H1 (cell line): ENCODE results near the gene B4GALT5. TPM values are rescaled to one million over a fixed set of nuclear protein-coding genes. Genes with fewer than 3 reads are reported as not detected.
A peak's percentile ranks its signal among the peaks of the same experiment; 100 is the strongest.

Source experiments
- CTCF ChIA-PET: fragments of 300-600 bp; sonication (Branson Sonifier 250); formaldehyde crosslinking; loops from one replicate; lab custom pipeline; 2021; ENCODE audit not compliant: partially characterized antibody; lab: Charles Lee
- POLR2A ChIA-PET: fragments of 300-600 bp; sonication (Branson Sonifier 250); formaldehyde crosslinking; loops from one replicate; lab custom pipeline; 2021; ENCODE audit warnings: inconsistent platforms; ENCODE audit not compliant: partially characterized antibody; lab: Charles Lee
- DNase-seq, 2 experiments: peaks; one replicate each; pipeline versions ENCODE4 v3.0.0 to v3.0.0-alpha.2; 2010 to 2022; ENCODE audit warnings: low spot score in 2 of 2, low read depth in 1 of 2, mixed read lengths in 1 of 2
- FAIRE-seq: peaks from 2 replicates; lab custom pipeline; 2011; peaks lifted over from hg19 to GRCh38; lab: Jason Lieb, UNC
- H2AFZ ChIP-seq: 2 replicates; pipeline ENCODE4 v1.8.1; 2012; ENCODE audit warnings: low read length, inconsistent platforms
- H2AK5ac ChIP-seq: 2 replicates; pipeline ENCODE4 v1.6.1; 2013; ENCODE audit warnings: low read depth, low read length
- H2BK120ac ChIP-seq: replicated peaks from 2 replicates; pipeline ENCODE3; 2013; ENCODE audit warnings: low read depth, low read length, inconsistent platforms
- H2BK12ac ChIP-seq: 2 replicates; pipeline ENCODE4 v1.6.1; 2013; ENCODE audit warnings: low read depth, low read length
- H2BK15ac ChIP-seq: 2 replicates; pipeline ENCODE4 v1.6.1; 2013; ENCODE audit warnings: low read length
- H2BK20ac ChIP-seq: 2 replicates; pipeline ENCODE4 v1.6.1; 2013; ENCODE audit warnings: low read length
- H2BK5ac ChIP-seq: 2 replicates; pipeline ENCODE4 v1.6.1; 2013; ENCODE audit warnings: low read depth, low read length
- H3K14ac ChIP-seq: 2 replicates; pipeline ENCODE4 v1.6.1; 2013; ENCODE audit warnings: inconsistent platforms; ENCODE audit not compliant: insufficient read length
- H3K18ac ChIP-seq: 2 replicates; pipeline ENCODE4 v1.6.1; 2013; ENCODE audit warnings: low read length; ENCODE audit errors: extremely low read depth
- H3K23ac ChIP-seq: 2 replicates; pipeline ENCODE4 v1.6.1; 2013; ENCODE audit warnings: inconsistent platforms; ENCODE audit not compliant: insufficient read length
- H3K23me2 ChIP-seq: 2 replicates; pipeline ENCODE4 v1.6.1; 2013; ENCODE audit warnings: low read depth, low read length
- H3K27ac ChIP-seq: 2 replicates; pipeline ENCODE4 v1.6.1; 2011; ENCODE audit warnings: low read depth, low read length, inconsistent platforms
- H3K27me3 ChIP-seq, 4 experiments: replicated peaks in 1 of 4; 1 replicate in 1 of 4; 2 replicates in 3 of 4; pipeline versions ENCODE4 v1.6.1 to v1.8.1; 2011 to 2013; ENCODE audit warnings: low read length in 3 of 4, mild to moderate bottlenecking in 3 of 4, inconsistent platforms in 2 of 4, mixed read lengths in 2 of 4, moderate library complexity in 1 of 4; ENCODE audit not compliant: control insufficient read depth in 3 of 4, insufficient read depth in 3 of 4; ENCODE audit errors: extremely low read depth in 1 of 4
- H3K36me3 ChIP-seq, 4 experiments: 2 replicates each; pipeline versions ENCODE4 v1.6.1 to v1.8.1; 2011 to 2013; ENCODE audit warnings: mild to moderate bottlenecking in 4 of 4, low read length in 3 of 4, moderate library complexity in 2 of 4, control low read depth in 1 of 4, inconsistent platforms in 1 of 4; ENCODE audit not compliant: insufficient read depth in 4 of 4, control insufficient read depth in 2 of 4
- H3K4ac ChIP-seq: replicated peaks from 2 replicates; pipeline ENCODE3; 2013; ENCODE audit warnings: low read length, low read depth, mixed read lengths, inconsistent platforms; ENCODE audit not compliant: insufficient read length
- H3K4me1 ChIP-seq, 4 experiments: replicated peaks in 1 of 4; 1 replicate in 1 of 4; 2 replicates in 3 of 4; pipeline versions ENCODE4 v1.6.1 to v1.8.1; 2011 to 2013; ENCODE audit warnings: low read length in 3 of 4, inconsistent platforms in 2 of 4, mixed read lengths in 1 of 4; ENCODE audit not compliant: insufficient read depth in 4 of 4, control insufficient read depth in 3 of 4
- H3K4me2 ChIP-seq, 2 experiments: 2 replicates each; pipeline versions ENCODE4 v1.6.1 to v1.8.1; 2011 to 2013; ENCODE audit warnings: low read depth in 2 of 2, low read length in 2 of 2, control low read depth in 1 of 2, inconsistent platforms in 1 of 2, mild to moderate bottlenecking in 1 of 2; ENCODE audit not compliant: insufficient read depth in 1 of 2
- H3K4me3 ChIP-seq, 4 experiments: fragments of 200-600, 300-600 bp in 1 of 4; sonication (generic), shearing (Covaris generic), sonication (Bioruptor Twin) in 1 of 4; 2 replicates each; pipeline versions ENCODE4 v1.5.1 to v1.8.1; 2011 to 2016; ENCODE audit warnings: low read length in 4 of 4, low read depth in 3 of 4, control low read depth in 2 of 4, inconsistent platforms in 2 of 4, mild to moderate bottlenecking in 2 of 4, mixed read lengths in 1 of 4, moderate library complexity in 1 of 4; ENCODE audit not compliant: insufficient read depth in 2 of 4; ENCODE audit errors: extremely low read depth in 1 of 4
- H3K56ac ChIP-seq: replicated peaks from 2 replicates; pipeline ENCODE3; 2013; ENCODE audit warnings: low read depth, mild to moderate bottlenecking, mixed read lengths, low read length, inconsistent platforms; ENCODE audit not compliant: insufficient read length
- H3K79me1 ChIP-seq: 2 replicates; pipeline ENCODE4 v1.6.1; 2013; ENCODE audit warnings: low read depth, low read length, control low read depth
- H3K79me2 ChIP-seq, 2 experiments: 2 replicates each; pipeline versions ENCODE4 v1.6.1 to v1.8.1; 2012 to 2013; ENCODE audit warnings: low read length in 2 of 2, mild to moderate bottlenecking in 2 of 2, inconsistent platforms in 1 of 2; ENCODE audit not compliant: insufficient read depth in 2 of 2, control insufficient read depth in 1 of 2
- H3K9ac ChIP-seq, 4 experiments: replicated peaks in 1 of 4; 1 replicate in 1 of 4; 2 replicates in 3 of 4; pipeline versions ENCODE4 v1.6.1 to v1.8.1; 2011 to 2013; ENCODE audit warnings: low read depth in 3 of 4, low read length in 3 of 4, control low read depth in 2 of 4, mild to moderate bottlenecking in 2 of 4, moderate library complexity in 2 of 4, inconsistent platforms in 1 of 4; ENCODE audit errors: extremely low read depth in 1 of 4
- H3K9me3 ChIP-seq, 2 experiments: 2 replicates each; pipeline versions ENCODE4 v1.6.1 to v1.8.1; 2012 to 2013; ENCODE audit warnings: mild to moderate bottlenecking in 2 of 2, moderate library complexity in 2 of 2, control low read depth in 1 of 2, inconsistent platforms in 1 of 2, low read depth in 1 of 2, low read length in 1 of 2, mixed read lengths in 1 of 2; ENCODE audit not compliant: insufficient read depth in 2 of 2
- H4K20me1 ChIP-seq, 2 experiments: replicated peaks in 1 of 2; 2 replicates each; pipeline versions ENCODE3 to v1.8.1; 2011 to 2013; ENCODE audit warnings: inconsistent platforms in 2 of 2, low read length in 2 of 2, mild to moderate bottlenecking in 1 of 2; ENCODE audit not compliant: insufficient read depth in 2 of 2, control insufficient read depth in 1 of 2
- H4K5ac ChIP-seq: 2 replicates; pipeline ENCODE4 v1.6.1; 2013; ENCODE audit warnings: low read length, low read depth, mixed read lengths, inconsistent platforms; ENCODE audit not compliant: insufficient read length
- H4K8ac ChIP-seq: 2 replicates; pipeline ENCODE4 v1.8.0; 2013; ENCODE audit warnings: mild to moderate bottlenecking, moderate library complexity, low read length, inconsistent platforms; ENCODE audit not compliant: insufficient read depth; ENCODE audit errors: extremely low read depth
- H4K91ac ChIP-seq: replicated peaks from 2 replicates; pipeline ENCODE3; 2013; ENCODE audit warnings: low read length, mixed read lengths, inconsistent platforms; ENCODE audit not compliant: insufficient read length
- KDM1A ChIP-seq: fragments of 200-600, 300-600 bp; sonication (generic); IDR thresholded peaks from 2 replicates; pipeline ENCODE4 v1.7.1; 2016; ENCODE audit warnings: mild to moderate bottlenecking, low read length, borderline replicate concordance
- SP2 ChIP-seq: IDR thresholded peaks from 2 replicates; pipeline ENCODE4 v1.6.1; 2012; ENCODE audit warnings: mild to moderate bottlenecking, low read length, inconsistent platforms
- WGBS, 2 experiments: shearing (Covaris generic) in 1 of 2; methylation state at CpG; one replicate each; pipeline versions ENCODE4 v1.1.6 to v1.1.7; 2013 to 2015; ENCODE audit warnings: low lambda C conversion rate in 2 of 2, mixed read lengths in 2 of 2, inconsistent platforms in 1 of 2, low coverage in 1 of 2, missing lambda C conversion rate in 1 of 2; ENCODE audit not compliant: insufficient replicate concordance in 2 of 2, insufficient coverage in 1 of 2, insufficient read length in 1 of 2; ENCODE audit errors: extremely low coverage in 1 of 2, missing lambda C conversion rate in 1 of 2; 5-methylcytosine and 5-hydroxymethylcytosine counted together
- polyA plus RNA-seq, 7 experiments: library from polyadenylated mRNA; depleted of rRNA in 3 of 7; stranded (reverse) in 5 of 7; unstranded in 2 of 7; fragments of >200 nt in 5 of 7; fragments of 200-250 nt in 2 of 7; gene quantifications; 1 replicate in 5 of 7; 2 replicates in 1 of 7; 4 replicates in 1 of 7; pipeline versions ENCODE4 v1.2.1 to v1.2.3, GENCODE V29; 2011 to 2013; ENCODE audit warnings: missing spikeins in 2 of 7, mixed read lengths in 2 of 7
- total RNA-seq: library from RNA; stranded (reverse); fragmentation: NEBNext Ultra II Directional; extraction: Animal tissue kit (Norgen Biotek cat#: 25700); gene quantifications from 2 replicates; pipeline ENCODE4 v1.2.1, GENCODE V29; 2021

B4GALT5 gene
- total and polyA plus RNA-seq, 2 of the 8 experiments (the other 6 are each of a cell fraction or from before 2014, with no cell fraction given): 46.5 to 75.4 TPM

DNA sequence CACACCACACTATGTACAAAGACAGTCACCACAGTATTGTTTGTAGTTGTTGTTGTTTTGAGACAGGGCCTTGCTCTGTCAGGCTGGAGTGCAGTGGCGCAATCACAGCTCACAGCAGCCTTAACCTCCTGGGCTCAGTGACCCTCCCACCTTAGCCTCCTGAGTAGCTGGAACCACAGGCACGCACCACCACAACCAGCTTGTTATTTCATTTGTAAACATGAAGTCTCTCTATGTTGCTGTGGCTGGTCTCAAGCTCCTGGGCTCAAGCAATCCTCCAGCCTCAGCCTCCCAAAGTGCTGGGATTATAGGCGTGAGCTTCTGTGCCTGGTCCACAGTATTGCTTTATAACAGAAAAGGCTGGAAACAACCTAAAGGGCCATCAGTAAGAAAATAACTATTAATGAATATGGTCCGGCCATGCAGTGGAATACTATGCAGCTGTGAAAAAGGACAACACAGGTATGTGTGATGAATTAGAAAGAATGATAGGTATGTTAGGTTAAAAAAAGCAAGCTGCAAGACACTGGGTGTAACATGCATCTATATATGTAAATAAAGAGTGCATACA, 115.8 kb downstream of the B4GALT5 start:
- TF ChIP-seq SP2 (no peak), KDM1A (peak; percentile 85)
- no peak overlapping the region for H3K27ac ChIP-seq
- H2BK5ac ChIP-seq: no peak overlapping the region
- no peaks in the 10 kb centered on the region for H3K79me1 ChIP-seq
- WGBS, 2 experiments: 89% methylated on average over 4 of the region's 4 CpGs; no CpG with 5 or more reads in 1 of the 2 experiments
- DNase-seq (no peak), FAIRE-seq (no peak)
- H4K91ac ChIP-seq: no peak overlapping the region
- no peaks in the 10 kb centered on the region for H3K36me3 ChIP-seq
- no peaks in the 10 kb centered on the region for H3K79me2 ChIP-seq
- H4K20me1 ChIP-seq: no peaks in the 10 kb centered on the region
- no peak overlapping the region for H2BK20ac ChIP-seq
- H3K18ac ChIP-seq: no peak overlapping the region
- H3K23me2 ChIP-seq: no peaks in the 10 kb centered on the region
- no peak overlapping the region for H3K14ac ChIP-seq
- H3K4ac ChIP-seq: no peak overlapping the region
- no peak overlapping the region for H2AFZ ChIP-seq
- POLR2A ChIA-PET: interaction anchor here (0.6 kb wide), 1 partner anchor 35 kb away, joined by 3 read pairs; no protein-coding TSS in a partner anchor
- no peak overlapping the region for H2BK12ac ChIP-seq
- no peaks in the 10 kb centered on the region; a peak in 1 of 7 replicates for H3K4me1 ChIP-seq
- H2AK5ac ChIP-seq: no peak overlapping the region
- no peaks in the 10 kb centered on the region for H3K27me3 ChIP-seq
- no peak overlapping the region for H4K5ac ChIP-seq
- no peak overlapping the region for H3K4me2 ChIP-seq
- H2BK15ac ChIP-seq: no peak overlapping the region
- no peak overlapping the region for H3K4me3 ChIP-seq
- H2BK120ac ChIP-seq: no peak overlapping the region
- no peak overlapping the region for H3K23ac ChIP-seq
- no peak overlapping the region for H3K56ac ChIP-seq
- no peaks in the 10 kb centered on the region for H3K9me3 ChIP-seq
- no peak overlapping the region for H4K8ac ChIP-seq
- no peak overlapping the region for H3K9ac ChIP-seq
- CTCF ChIA-PET: interaction anchor here (0.7 to 23.7 kb wide), 4 partner anchors 11 to 55 kb away, joined by 3 to 665 read pairs (median 28); no protein-coding TSS in a partner anchor
